HG03442 (cell line): ENCODE data around the gene NT5C3B.
"Not testable (repeated sequence)": the region's sequence is repeated elsewhere in the genome, so short reads cannot be mapped to it uniquely, and the experiment has no call there.

Experiments
- ATAC-seq: cut with Tn5 transposase; IDR thresholded peaks from one replicate; pipeline ENCODE4 v1.9.1; 2021; ENCODE audit warnings: mild to moderate bottlenecking, moderate library complexity; ENCODE audit not compliant: unreplicated experiment

The NT5C3B gene

GRCh38 chr17:41835800-41836549 is at the start of gene NT5C3B:
NT5C3B (minus strand) TSS chr17:41836232; CDS start chr17:41836193, 39 bp downstream.
- peak; percentile 61 for ATAC-seq

- no peak for ATAC-seq
These were observed 49.7 kb upstream of the NT5C3B start for GRCh38 chr17:41885733-41886132.

GRCh38 chr17:41882756-41883155 is 46.7 kb upstream of the NT5C3B start:
- no peak for ATAC-seq

- no peak for ATAC-seq
These were observed 44.1 kb upstream of the NT5C3B start for GRCh38 chr17:41880130-41880529.

- ATAC-seq = not testable (repeated sequence)
These were observed 38.2 kb upstream of the NT5C3B start for GRCh38 chr17:41874293-41874670.

- ATAC-seq = no peak
These were observed 37.7 kb upstream of the NT5C3B start for GRCh38 chr17:41873559-41874292.

- no peak for ATAC-seq
These were observed 35.8 kb upstream of the NT5C3B start for GRCh38 chr17:41871789-41872188.

- ATAC-seq = no peak
These were observed 34.6 kb upstream of the NT5C3B start for GRCh38 chr17:41870627-41871026.

GRCh38 chr17:41870097-41870496 is 34.1 kb upstream of the NT5C3B start:
- no peak for ATAC-seq

- ATAC-seq = no peak
These were observed 33.4 kb upstream of the NT5C3B start for GRCh38 chr17:41869426-41869825.

GRCh38 chr17:41868568-41868967 is 32.5 kb upstream of the NT5C3B start:
- no peak for ATAC-seq

GRCh38 chr17:41865596-41865893 is 29.5 kb upstream of the NT5C3B start:
- no peak for ATAC-seq

GRCh38 chr17:41864836-41865595 is 29.0 kb upstream of the NT5C3B start, which contains the start of gene KLHL11:
KLHL11 (minus strand) TSS chr17:41865423; CDS start chr17:41865370, 53 bp downstream.
- peak; percentile 88 for ATAC-seq

GRCh38 chr17:41864498-41864835 is 28.4 kb upstream of the NT5C3B start:
- peak; percentile 23 for ATAC-seq

- ATAC-seq = no peak
These were observed 27.2 kb upstream of the NT5C3B start for GRCh38 chr17:41863074-41863848.

GRCh38 chr17:41860254-41860931 is 24.4 kb upstream of the NT5C3B start:
- ATAC-seq = no peak

- not testable (repeated sequence) for ATAC-seq
These were observed 15.3 kb upstream of the NT5C3B start for GRCh38 chr17:41851382-41851781.

- ATAC-seq = no peak
These were observed 13.4 kb upstream of the NT5C3B start for GRCh38 chr17:41849251-41849990.

- no peak for ATAC-seq
These were observed 12.8 kb upstream of the NT5C3B start for GRCh38 chr17:41848788-41849187.

- ATAC-seq = no peak
These were observed 8.9 kb upstream of the NT5C3B start for GRCh38 chr17:41844971-41845370.
